CD14-positive monocyte (primary cell): ENCODE measurements around the gene SYNGAP1. TPM values are rescaled to one million over a fixed set of nuclear protein-coding genes. Genes with fewer than 3 reads are reported as not detected.

ENCODE experiments used
- DNase-seq, 3 donors: peaks; one replicate each; pipeline ENCODE4 v3.0.0-alpha.2; 2011 to 2022
- H2AFZ ChIP-seq: 2 replicates; pipeline ENCODE4 v1.6.0; 2012; ENCODE audit warnings: mild to moderate bottlenecking, low read depth, low read length, inconsistent platforms; ENCODE audit not compliant: insufficient read depth, poor library complexity, severe bottlenecking
- H3K27ac ChIP-seq, 2 donors: 1 replicate in 1 of 2; 2 replicates in 1 of 2; pipeline ENCODE4 v1.5.1; 2012 to 2013; ENCODE audit warnings: low read length in 2 of 2, control low read depth in 1 of 2, inconsistent platforms in 1 of 2, low read depth in 1 of 2, mild to moderate bottlenecking in 1 of 2
- H3K27me3 ChIP-seq, 2 donors: one replicate each; pipeline versions ENCODE4 v1.6.0 to v1.6.1; 2011 to 2013; ENCODE audit warnings: low read length in 2 of 2; ENCODE audit not compliant: control insufficient read depth in 2 of 2, insufficient read depth in 2 of 2
- H3K36me3 ChIP-seq, 2 donors: replicated peaks in 1 of 2; 1 replicate in 1 of 2; 2 replicates in 1 of 2; pipeline versions ENCODE4 v1.5.1 to v1.6.1; 2012 to 2013; ENCODE audit warnings: low read length in 2 of 2, control low read depth in 1 of 2, inconsistent platforms in 1 of 2, mild to moderate bottlenecking in 1 of 2; ENCODE audit not compliant: insufficient read depth in 2 of 2, control insufficient read depth in 1 of 2
- H3K4me1 ChIP-seq, 2 donors: 1 replicate in 1 of 2; 2 replicates in 1 of 2; pipeline versions ENCODE4 v1.5.1 to v1.6.1; 2012 to 2013; ENCODE audit warnings: low read length in 2 of 2, control low read depth in 1 of 2, inconsistent platforms in 1 of 2, mild to moderate bottlenecking in 1 of 2, moderate library complexity in 1 of 2; ENCODE audit not compliant: insufficient read depth in 2 of 2, control insufficient read depth in 1 of 2
- H3K4me2 ChIP-seq: replicated peaks from 2 replicates; pipeline ENCODE3; 2012; ENCODE audit warnings: low read length, moderate library complexity, mild to moderate bottlenecking; ENCODE audit not compliant: poor library complexity, severe bottlenecking; ENCODE audit errors: extremely low read depth
- H3K4me3 ChIP-seq, 3 experiments: fragments of 200-600 bp in 1 of 3; sonication (generic) in 1 of 3; replicated peaks in 1 of 3; 1 replicate in 2 of 3; 2 replicates in 1 of 3; pipeline ENCODE4 v1.5.1; 2011 to 2013; ENCODE audit warnings: low read length in 3 of 3, mild to moderate bottlenecking in 3 of 3, control low read depth in 2 of 3, low read depth in 2 of 3, inconsistent platforms in 1 of 3, moderate library complexity in 1 of 3
- H3K79me2 ChIP-seq: 2 replicates; pipeline ENCODE4 v1.6.0; 2012; ENCODE audit warnings: mild to moderate bottlenecking, control low read depth, inconsistent platforms, low read length, moderate library complexity; ENCODE audit not compliant: insufficient read depth
- H3K9ac ChIP-seq: 2 replicates; pipeline ENCODE4 v1.6.0; 2017; ENCODE audit warnings: low read length, mild to moderate bottlenecking; ENCODE audit not compliant: insufficient read depth, poor library complexity, severe bottlenecking
- H3K9me3 ChIP-seq, 2 donors: replicated peaks in 1 of 2; 1 replicate in 1 of 2; 2 replicates in 1 of 2; pipeline versions ENCODE4 v1.5.1 to v1.6.1; 2012 to 2013; ENCODE audit warnings: low read length in 2 of 2, control low read depth in 1 of 2; ENCODE audit not compliant: control insufficient read depth in 1 of 2, insufficient read depth in 1 of 2
- H4K20me1 ChIP-seq: 2 replicates; pipeline ENCODE4 v1.6.0; 2012; ENCODE audit warnings: mild to moderate bottlenecking, low read length, control low read depth, moderate library complexity; ENCODE audit not compliant: insufficient read depth
- H3K27ac Mint-ChIP-seq, 7 donors: one replicate each; pipeline ENCODE4 v1.8.0; 2020; ENCODE audit warnings: mild to moderate bottlenecking in 7 of 7, mixed read lengths in 7 of 7, moderate library complexity in 6 of 7, inconsistent platforms in 2 of 7
- H3K27me3 Mint-ChIP-seq, 3 donors: one replicate each; pipeline ENCODE4 v1.8.0; 2021 to 2022; ENCODE audit warnings: low read depth in 3 of 3, mild to moderate bottlenecking in 3 of 3, mixed read lengths in 3 of 3, moderate library complexity in 3 of 3, inconsistent platforms in 1 of 3
- H3K36me3 Mint-ChIP-seq, 2 donors: one replicate each; pipeline ENCODE4 v1.8.0; 2020; ENCODE audit warnings: mixed read lengths in 2 of 2, inconsistent platforms in 1 of 2, mild to moderate bottlenecking in 1 of 2
- H3K4me1 Mint-ChIP-seq: one replicate; pipeline ENCODE4 v1.8.0; 2020; ENCODE audit warnings: mild to moderate bottlenecking, mixed read lengths
- H3K4me3 Mint-ChIP-seq, 2 donors: one replicate each; pipeline ENCODE4 v1.8.0; 2020; ENCODE audit warnings: mild to moderate bottlenecking in 2 of 2, mixed read lengths in 2 of 2, moderate library complexity in 1 of 2
- H3K9me3 Mint-ChIP-seq, 7 donors: one replicate each; pipeline ENCODE4 v1.8.0; 2020 to 2022; ENCODE audit warnings: mixed read lengths in 7 of 7, mild to moderate bottlenecking in 6 of 7, moderate library complexity in 6 of 7, inconsistent platforms in 2 of 7
- WGBS: methylation state at CpG from one replicate; pipeline ENCODE4 v1.1.5; 2013; ENCODE audit warnings: missing lambda C conversion rate; ENCODE audit not compliant: insufficient coverage; 5-methylcytosine and 5-hydroxymethylcytosine counted together
- intact Hi-C, 2 donors: fragments of 100-400 bp; cut with micrococcal nuclease; formaldehyde crosslinking; loops; one replicate each; pipeline versions ENCODE4 v1.15.0 to v1.15.1; 2023
- polyA plus RNA-seq, 3 donors: library from polyadenylated mRNA; depleted of rRNA in 1 of 3; unstranded in 2 of 3; stranded (reverse) in 1 of 3; fragments of 300-500 nt in 2 of 3; fragments of >200 nt in 1 of 3; fragmentation: Illumina TruSeq in 2 of 3; gene quantifications; 1 replicate in 2 of 3; 2 replicates in 1 of 3; pipeline ENCODE4 v1.2.3, GENCODE V29; 2012 to 2021
- TF ChIP-seq, protein P1 (sequence below): fragments of 200-600 bp; IDR thresholded peaks from one replicate; pipeline ENCODE4 v1.8.0; 2022; ENCODE audit warnings: antibody characterized with exemption, mild to moderate bottlenecking

The SYNGAP1 gene
- polyA plus RNA-seq, 3 donors, result 4.0 TPM; not detected in 2

- peak; percentile 46 to 70 (median 56) for DNase-seq
- peaks cover 0 to 7% (median 0%) of the 10 kb centered on the region in 7 donors for H3K9me3 Mint-ChIP-seq
- no peaks in the 10 kb centered on the region for H3K9me3 ChIP-seq
- peak overlapping the region; percentile 73 for H2AFZ ChIP-seq
- peaks cover 36 to 47% of the 10 kb centered on the region in 2 donors for H3K4me1 ChIP-seq
- H3K4me3 ChIP-seq, result peak overlapping the region; percentile 47 to 76 (median 48)
- H3K36me3 ChIP-seq, result no peaks in the 10 kb centered on the region
- no peaks in the 10 kb centered on the region for H3K27me3 ChIP-seq
- 0% methylated on average over 15 of the region's 43 CpGs for WGBS
- H3K9ac ChIP-seq, result peak overlapping the region; percentile 55
- H3K4me3 Mint-ChIP-seq, result peak overlapping the region; percentile 86 to 96
- peak overlapping the region; percentile 70 to 88 (median 74) for H3K27ac Mint-ChIP-seq
- H3K27ac ChIP-seq, result peak overlapping the region; percentile 29 to 65
- no peaks in the 10 kb centered on the region for H3K79me2 ChIP-seq
- peaks cover 2 to 11% of the 10 kb centered on the region in 2 donors for H3K36me3 Mint-ChIP-seq
- H4K20me1 ChIP-seq, result no peaks in the 10 kb centered on the region
- peaks cover 56% of the 10 kb centered on the region for H3K4me1 Mint-ChIP-seq
- intact Hi-C loops, result no loop called here
- H3K4me2 ChIP-seq, result peak overlapping the region; percentile 86
- TF ChIP-seq, protein P1, sequence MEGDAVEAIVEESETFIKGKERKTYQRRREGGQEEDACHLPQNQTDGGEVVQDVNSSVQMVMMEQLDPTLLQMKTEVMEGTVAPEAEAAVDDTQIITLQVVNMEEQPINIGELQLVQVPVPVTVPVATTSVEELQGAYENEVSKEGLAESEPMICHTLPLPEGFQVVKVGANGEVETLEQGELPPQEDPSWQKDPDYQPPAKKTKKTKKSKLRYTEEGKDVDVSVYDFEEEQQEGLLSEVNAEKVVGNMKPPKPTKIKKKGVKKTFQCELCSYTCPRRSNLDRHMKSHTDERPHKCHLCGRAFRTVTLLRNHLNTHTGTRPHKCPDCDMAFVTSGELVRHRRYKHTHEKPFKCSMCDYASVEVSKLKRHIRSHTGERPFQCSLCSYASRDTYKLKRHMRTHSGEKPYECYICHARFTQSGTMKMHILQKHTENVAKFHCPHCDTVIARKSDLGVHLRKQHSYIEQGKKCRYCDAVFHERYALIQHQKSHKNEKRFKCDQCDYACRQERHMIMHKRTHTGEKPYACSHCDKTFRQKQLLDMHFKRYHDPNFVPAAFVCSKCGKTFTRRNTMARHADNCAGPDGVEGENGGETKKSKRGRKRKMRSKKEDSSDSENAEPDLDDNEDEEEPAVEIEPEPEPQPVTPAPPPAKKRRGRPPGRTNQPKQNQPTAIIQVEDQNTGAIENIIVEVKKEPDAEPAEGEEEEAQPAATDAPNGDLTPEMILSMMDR, result peak; percentile 60
- peaks cover 9 to 43% (median 20%) of the 10 kb centered on the region in 3 donors for H3K27me3 Mint-ChIP-seq
Observed at GRCh38 chr6:33425668-33426577, 6.1 kb downstream of the SYNGAP1 start.

- Mint-ChIP-seq H3K27me3 (peaks cover 7 to 36% (median 15%) of the 10 kb centered on the region in 3 donors), H3K9me3 (peaks cover 0 to 7% (median 0%) of the 10 kb centered on the region in 7 donors), H3K4me1 (peaks cover 66% of the 10 kb centered on the region), H3K36me3 (peaks cover 2 to 11% of the 10 kb centered on the region in 2 donors), H3K27ac (peak overlapping the region in 6 of 7 donors; percentile 65 to 81 (median 78)), H3K4me3 (peak overlapping the region; percentile 86 to 96)
- Histone ChIP-seq H3K79me2 (no peaks in the 10 kb centered on the region), H3K4me1 (peaks cover 46 to 56% of the 10 kb centered on the region in 2 donors), H3K27me3 (no peaks in the 10 kb centered on the region), H3K9me3 (no peaks in the 10 kb centered on the region), H3K27ac (no peak overlapping the region), H3K36me3 (no peaks in the 10 kb centered on the region), H3K9ac (no peak overlapping the region), H2AFZ (no peak overlapping the region), H4K20me1 (no peaks in the 10 kb centered on the region), H3K4me2 (peak overlapping the region; percentile 86), H3K4me3 (peak overlapping the region in 2 of 3 experiments; percentile 39 to 76)
- DNase-seq, result peak in 1 of 3 donors; percentile 35
- WGBS, result 7% methylated on average over 8 of the region's 12 CpGs
- intact Hi-C loops, result no loop called here
- TF ChIP-seq, protein P1, result no peak
Observed at GRCh38 chr6:33426590-33427511, 7.0 kb downstream of the SYNGAP1 start.
